HepG2 (cell line): ENCODE measurements around the gene CDHR1. TPM values are rescaled to one million over a fixed set of nuclear protein-coding genes. Genes with fewer than 3 reads are reported as not detected.

Source experiments
- ATAC-seq: fragments of 200-7000 bp; cut with Tn5 transposase; 3 replicates; pipeline ENCODE4 v1.9.1; 2020; ENCODE audit warnings: mild to moderate bottlenecking, moderate library complexity
- BruUV-seq: library from RNA; stranded (reverse); fragments of 400-500 nt; replicated peaks from 2 replicates; lab custom pipeline; 2021; lab: Mats Ljungman, UMichigan
- CTCF ChIA-PET: fragments of 300-600 bp; formaldehyde crosslinking; extraction: SDS; loops from one replicate; lab custom pipeline; 2021; ENCODE audit warnings: low total read pairs, inconsistent platforms, low intra/inter-chr PET ratio; lab: Yijun Ruan, JAX
- POLR2A ChIA-PET: fragments of 350-600 bp; sonication (Branson Sonifier 250); formaldehyde crosslinking; loops from one replicate; lab custom pipeline; 2020; ENCODE audit warnings: antibody characterized with exemption, inconsistent platforms; lab: Yijun Ruan, JAX
- DNase-seq: peaks from one replicate; pipeline ENCODE4 v3.0.0-alpha.2; 2015; ENCODE audit warnings: low spot score
- FAIRE-seq: peaks from 3 replicates; lab custom pipeline; 2011; peaks lifted over from hg19 to GRCh38; lab: Jason Lieb, UNC
- H2AFZ ChIP-seq: one replicate; pipeline ENCODE4 v1.6.1; 2011; ENCODE audit warnings: low read length, inconsistent platforms
- H3K27ac ChIP-seq: fragments of 300-600 bp; 3 replicates; pipeline ENCODE4 v1.8.0; 2011; ENCODE audit warnings: mixed run types, mild to moderate bottlenecking, mixed read lengths, low read length, inconsistent platforms; ENCODE audit not compliant: insufficient read depth; ENCODE audit errors: extremely low read length
- H3K27me3 ChIP-seq, 2 experiments: fragments of 200-600 bp in 1 of 2; 2 replicates in 1 of 2; 3 replicates in 1 of 2; pipeline versions ENCODE4 v1.6.0 to v1.8.0; 2011; ENCODE audit warnings: low read length in 2 of 2, mild to moderate bottlenecking in 2 of 2, moderate library complexity in 2 of 2, inconsistent platforms in 1 of 2; ENCODE audit not compliant: insufficient read depth in 2 of 2, control insufficient read depth in 1 of 2
- H3K36me3 ChIP-seq, 2 experiments: fragments of 200-600 bp in 1 of 2; replicated peaks in 1 of 2; 2 replicates in 1 of 2; 3 replicates in 1 of 2; pipeline versions ENCODE4 v1.5.1 to v1.8.0; 2011; ENCODE audit warnings: low read length in 2 of 2, inconsistent platforms in 1 of 2; ENCODE audit not compliant: insufficient read depth in 2 of 2, control insufficient read depth in 1 of 2
- H3K4me1 ChIP-seq: 2 replicates; pipeline ENCODE4 v1.5.1; 2012; ENCODE audit warnings: low read length, inconsistent platforms; ENCODE audit not compliant: insufficient read depth
- H3K4me2 ChIP-seq: 2 replicates; pipeline ENCODE4 v1.6.0; 2011; ENCODE audit warnings: low read depth, low read length, inconsistent platforms
- H3K4me3 ChIP-seq, 3 experiments: fragments of 200-600 bp in 1 of 3; sonication (generic), shearing (Covaris generic) in 1 of 3; replicated peaks in 1 of 3; 2 replicates each; pipeline ENCODE4 v1.5.1; 2011 to 2016; ENCODE audit warnings: low read length in 3 of 3, inconsistent platforms in 2 of 3, low read depth in 2 of 3, mild to moderate bottlenecking in 2 of 3, control low read depth in 1 of 3, mixed read lengths in 1 of 3; ENCODE audit not compliant: insufficient read depth in 1 of 3
- H3K79me2 ChIP-seq: one replicate; pipeline ENCODE4 v1.6.1; 2011; ENCODE audit warnings: low read length, inconsistent platforms; ENCODE audit not compliant: insufficient read depth
- H3K9ac ChIP-seq: 2 replicates; pipeline ENCODE4 v1.6.0; 2011; ENCODE audit warnings: mild to moderate bottlenecking, low read depth, low read length, inconsistent platforms; ENCODE audit not compliant: insufficient read depth
- H3K9me3 ChIP-seq: 2 replicates; pipeline ENCODE4 v1.5.1; 2012; ENCODE audit warnings: mild to moderate bottlenecking, low read length
- H4K20me1 ChIP-seq: 2 replicates; pipeline ENCODE4 v1.6.0; 2011; ENCODE audit warnings: inconsistent platforms, mild to moderate bottlenecking, low read length, moderate library complexity; ENCODE audit not compliant: insufficient read depth
- KDM5B ChIP-seq: sonication (generic); formaldehyde crosslinking; IDR thresholded peaks from 2 replicates; pipeline ENCODE4 v1.4.0; 2020; ENCODE audit warnings: missing genetic modification reagents, mild to moderate bottlenecking, borderline replicate concordance
- KLF12 ChIP-seq: sonication (generic); formaldehyde crosslinking; IDR thresholded peaks from 2 replicates; pipeline ENCODE4 v1.4.0; 2020; ENCODE audit warnings: missing genetic modification reagents, borderline replicate concordance
- NFKB2 ChIP-seq: sonication (generic); formaldehyde crosslinking; IDR thresholded peaks from 2 replicates; pipeline ENCODE4 v1.4.0; 2020; ENCODE audit warnings: missing genetic modification reagents, borderline replicate concordance
- NFKBIZ ChIP-seq: IDR thresholded peaks from 2 replicates; pipeline ENCODE4 v1.6.1; 2018; ENCODE audit warnings: missing genetic modification reagents, missing compliant biosample characterization
- RCOR2 ChIP-seq: IDR thresholded peaks from 2 replicates; pipeline ENCODE4 v1.6.1; 2016; ENCODE audit warnings: missing biosample characterization, missing genetic modification reagents
- ZBTB21 ChIP-seq: sonication (generic); formaldehyde crosslinking; IDR thresholded peaks from 2 replicates; pipeline ENCODE4 v1.4.0; 2020; ENCODE audit warnings: missing genetic modification reagents
- ZEB1 ChIP-seq: IDR thresholded peaks from 2 replicates; pipeline ENCODE4 v1.6.1; 2012; ENCODE audit warnings: mild to moderate bottlenecking, low read depth, inconsistent platforms; ENCODE audit not compliant: insufficient replicate concordance
- ZNF275 ChIP-seq: sonication (generic); formaldehyde crosslinking; IDR thresholded peaks from 2 replicates; pipeline ENCODE4 v1.8.0; 2022; ENCODE audit warnings: missing genetic modification reagents, mild to moderate bottlenecking, inconsistent platforms, borderline replicate concordance
- ZNF331 ChIP-seq: sonication (generic); formaldehyde crosslinking; IDR thresholded peaks from 2 replicates; pipeline ENCODE4 v1.4.0; 2020; ENCODE audit warnings: missing genetic modification reagents
- ZNF362 ChIP-seq: sonication (generic); formaldehyde crosslinking; IDR thresholded peaks from 2 replicates; pipeline ENCODE4 v1.4.0; 2020; ENCODE audit warnings: missing genetic modification reagents, mild to moderate bottlenecking, borderline replicate concordance
- ZSCAN5A ChIP-seq: sonication (generic); formaldehyde crosslinking; IDR thresholded peaks from 2 replicates; pipeline ENCODE4 v1.8.0; 2022; ENCODE audit warnings: mild to moderate bottlenecking, missing genetic modification reagents, borderline replicate concordance
- WGBS: methylation state at CpG from one replicate; pipeline ENCODE4 v1.1.6; 2017; ENCODE audit warnings: low lambda C conversion rate; 5-methylcytosine and 5-hydroxymethylcytosine counted together
- in situ Hi-C: cut with HindIII; loops from 2 replicates; pipeline ENCODE4 v1.10.0; 2017; ENCODE audit warnings: low pct_unique_long_range_greater_than_20kb; ENCODE audit not compliant: extremely low pct_ligation_motif_present
- intact Hi-C: fragments of 100-400 bp; cut with micrococcal nuclease; formaldehyde crosslinking; loops from one replicate; pipeline ENCODE4 v1.10.0; 2022; ENCODE audit not compliant: unreplicated experiment
- polyA plus RNA-seq, 8 experiments: library from polyadenylated mRNA; depleted of rRNA in 3 of 8; stranded (reverse) in 7 of 8; unstranded in 1 of 8; fragments of >200 nt; fragmentation: Illumina TruSeq in 4 of 8; extraction: Trizol in 4 of 8; gene quantifications; 2 replicates each; pipeline versions ENCODE4 v1.2.1 to v1.2.3, GENCODE V29; 2011 to 2016; ENCODE audit warnings: low read depth in 4 of 8, missing spikeins in 1 of 8, mixed read lengths in 1 of 8; ENCODE audit not compliant: insufficient read depth in 1 of 8
- total RNA-seq, 5 experiments: library from RNA; depleted of rRNA; stranded (reverse); fragments of >200 nt; fragmentation: Illumina TruSeq; extraction: Trizol; gene quantifications; 2 replicates each; pipeline ENCODE4 v1.2.3, GENCODE V29; 2016; ENCODE audit warnings: low read depth in 1 of 5

Gene CDHR1
- total and polyA plus RNA-seq, 2 of the 13 experiments (the other 11 are each of a cell fraction or from before 2014, with no cell fraction given) = 0.04 to 0.09 TPM

GRCh38 chr10:84216834-84217233 lies 22.5 kb downstream of the CDHR1 start (continued):
- TF ChIP-seq ZNF362 (CRISPR knock-in tag) = no peak

GRCh38 chr10:84217746-84218145 lies 23.4 kb downstream of the CDHR1 start:
- no peak for DNase-seq
- no peak overlapping the region for H3K4me2 ChIP-seq
- H3K4me3 ChIP-seq = no peak overlapping the region
- no peak for ATAC-seq
- H3K79me2 ChIP-seq = no peaks in the 10 kb centered on the region
- intact Hi-C loops (no loop called here), in situ Hi-C loops (no loop called here)
- no TSS peak for BruUV-seq
- no peaks in the 10 kb centered on the region for H3K27me3 ChIP-seq
- H3K4me1 ChIP-seq = no peaks in the 10 kb centered on the region
- no peak for FAIRE-seq
- POLR2A ChIA-PET = no interaction called here
- CTCF ChIA-PET = no interaction called here
- no peaks in the 10 kb centered on the region for H4K20me1 ChIP-seq
- no peak overlapping the region for H2AFZ ChIP-seq
- no peak overlapping the region for H3K27ac ChIP-seq
- WGBS = 31% methylated on average over 4 of the region's 4 CpGs
- no peak overlapping the region for H3K9ac ChIP-seq
- H3K36me3 ChIP-seq = no peaks in the 10 kb centered on the region
- peaks cover 6% of the 10 kb centered on the region; the same call in 1 of the 2 replicates for H3K9me3 ChIP-seq
- TF ChIP-seq RCOR2 (CRISPR knock-in tag) (no peak), ZBTB21 (CRISPR knock-in tag) (no peak), ZEB1 (no peak), KDM5B (CRISPR knock-in tag) (no peak), KLF12 (CRISPR knock-in tag) (no peak), ZSCAN5A (CRISPR knock-in tag) (no peak), NFKB2 (CRISPR knock-in tag) (no peak), ZNF331 (no peak), ZNF275 (CRISPR knock-in tag) (no peak), NFKBIZ (CRISPR knock-in tag) (no peak)
